GM12864 (cell line): ENCODE results near the gene TMEM229B.

Experiments
- DNase-seq: peaks from one replicate; pipeline ENCODE4 v3.0.0-alpha.2; 2011; ENCODE audit warnings: low read depth
- H3K4me3 ChIP-seq: 2 replicates; pipeline ENCODE4 v1.5.1; 2011; ENCODE audit warnings: mild to moderate bottlenecking, low read depth, low read length, control low read depth
- CTCF ChIP-seq: IDR thresholded peaks from 2 replicates; pipeline ENCODE4 v1.5.1; 2011; ENCODE audit warnings: low read depth, mild to moderate bottlenecking, moderate library complexity, low read length, control low read depth, inconsistent platforms; ENCODE audit errors: missing control alignments

The TMEM229B gene

GRCh38 chr14:67480011-67480410 lies 8.5 kb downstream of the TMEM229B start:
- DNase-seq: no peak
- H3K4me3 ChIP-seq: no peak overlapping the region
- TF ChIP-seq CTCF: no peak

GRCh38 chr14:67478800-67479084 lies 9.8 kb downstream of the TMEM229B start:
- no peak overlapping the region for H3K4me3 ChIP-seq
- DNase-seq: no peak
- no peak for TF ChIP-seq CTCF

- no peak for DNase-seq
- no peak for TF ChIP-seq CTCF
- no peak overlapping the region for H3K4me3 ChIP-seq
These were observed 10.4 kb downstream of the TMEM229B start for GRCh38 chr14:67477926-67478799.

- no peak for TF ChIP-seq CTCF
- H3K4me3 ChIP-seq: no peak overlapping the region
- DNase-seq: no peak
These were observed 14.2 kb downstream of the TMEM229B start for GRCh38 chr14:67474366-67474765.

GRCh38 chr14:67473290-67474082 lies 15.0 kb downstream of the TMEM229B start:
- H3K4me3 ChIP-seq: no peak overlapping the region

GRCh38 chr14:67472726-67473125 lies 15.8 kb downstream of the TMEM229B start:
- H3K4me3 ChIP-seq: no peak overlapping the region
- DNase-seq: no peak
- no peak for TF ChIP-seq CTCF

More at GRCh38 chr14:67473290-67474082, 15.0 kb downstream of the TMEM229B start:
- no peak for TF ChIP-seq CTCF
- DNase-seq: no peak
